Muscle of leg (tissue), 11 donors: ENCODE results near the gene CEP120. TPM values are rescaled to one million over a fixed set of nuclear protein-coding genes. Genes with fewer than 3 reads are reported as not detected.

Source experiments
- DNase-seq: peaks from one replicate; pipeline ENCODE4 v3.0.0; 2013
- H3K27ac ChIP-seq: one replicate; pipeline ENCODE4 v1.5.1; 2013; ENCODE audit warnings: mild to moderate bottlenecking, low read length, control low read depth
- H3K27me3 ChIP-seq: one replicate; pipeline ENCODE4 v1.6.1; 2013; ENCODE audit warnings: low read length; ENCODE audit not compliant: control insufficient read depth, insufficient read depth
- H3K36me3 ChIP-seq: one replicate; pipeline ENCODE4 v1.6.1; 2013; ENCODE audit warnings: low read length; ENCODE audit not compliant: control insufficient read depth, insufficient read depth
- H3K4me1 ChIP-seq: one replicate; pipeline ENCODE4 v1.6.1; 2013; ENCODE audit warnings: low read length; ENCODE audit not compliant: control insufficient read depth, insufficient read depth
- H3K4me3 ChIP-seq: one replicate; pipeline ENCODE4 v1.5.1; 2013; ENCODE audit warnings: low read length, control low read depth
- H3K9me3 ChIP-seq: replicated peaks from 2 replicates; pipeline ENCODE4 v1.6.1; 2013; ENCODE audit warnings: low read depth, low read length; ENCODE audit not compliant: control insufficient read depth
- WGBS: methylation state at CpG from one replicate; pipeline ENCODE4 v1.1.5; 2013; ENCODE audit warnings: missing lambda C conversion rate; ENCODE audit not compliant: insufficient coverage; 5-methylcytosine and 5-hydroxymethylcytosine counted together
- polyA plus RNA-seq, 8 donors: library from polyadenylated mRNA; unstranded; fragments of 120-200 nt; gene quantifications; one replicate each; pipeline versions ENCODE4 v1.2.1 to v1.2.3, GENCODE V29; 2013; ENCODE audit warnings: inconsistent platforms in 1 of 8, low replicate concordance in 1 of 8; ENCODE audit not compliant: insufficient read length in 8 of 8, insufficient read depth in 1 of 8
- total RNA-seq: library from RNA; stranded (reverse); fragments of 120-200 nt; gene quantifications from one replicate; pipeline ENCODE4 v1.2.4, GENCODE V29; 2013

The CEP120 gene
- total and polyA plus RNA-seq, 9 donors, result 7.9 to 14.9 (median 12.1) TPM

- Histone ChIP-seq H3K4me3 (no peak overlapping the region), H3K27ac (no peak overlapping the region), H3K4me1 (no peaks in the 10 kb centered on the region), H3K27me3 (no peaks in the 10 kb centered on the region), H3K36me3 (no peaks in the 10 kb centered on the region), H3K9me3 (no peaks in the 10 kb centered on the region)
- WGBS, result no CpG with 5 or more reads among the region's 1 CpG
- no peak for DNase-seq
Measured at GRCh38 chr5:123454259-123454911, 31.2 kb upstream of the CEP120 start.

DNA sequence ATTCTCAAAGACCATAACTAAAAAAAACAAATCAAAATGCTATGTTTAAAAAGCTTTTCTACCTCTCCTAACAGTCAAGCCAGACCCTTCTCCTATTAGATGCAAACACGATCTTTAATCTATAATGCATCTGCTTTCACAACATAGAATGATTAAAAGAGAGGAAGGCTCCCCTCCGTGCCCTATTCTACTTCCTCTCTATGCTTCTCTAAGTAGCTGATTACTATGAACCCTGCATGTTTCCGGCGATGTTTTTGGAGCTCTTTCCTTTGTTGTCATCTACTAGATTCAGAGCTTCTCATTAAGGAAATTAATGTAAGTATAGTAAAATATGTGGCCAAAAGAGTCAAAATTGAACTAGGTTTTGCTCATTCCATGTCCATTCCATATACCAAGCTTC lies 29.2 kb upstream of the CEP120 start:
- WGBS, result no CpG with 5 or more reads among the region's 4 CpGs

DNA sequence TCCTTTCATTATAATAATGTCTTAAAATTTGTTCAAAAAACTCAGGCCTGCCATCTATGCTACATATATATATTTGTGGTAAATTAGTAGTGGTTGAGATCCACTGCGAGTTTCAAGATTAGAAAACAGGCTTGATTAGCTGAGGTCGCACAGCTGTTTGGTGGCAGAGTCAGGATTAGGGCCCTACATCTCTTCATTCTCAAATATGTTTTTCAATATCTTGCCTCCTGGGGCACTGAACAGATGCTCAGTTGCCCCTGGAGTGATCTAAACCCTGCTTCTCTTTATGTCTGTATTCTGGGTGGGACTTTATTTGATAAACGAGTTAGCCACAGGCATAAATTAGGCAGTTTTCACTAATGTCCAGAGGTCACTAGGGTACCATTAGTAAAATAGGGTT lies 27.8 kb upstream of the CEP120 start:
- Histone ChIP-seq H3K36me3 (no peaks in the 10 kb centered on the region), H3K9me3 (no peaks in the 10 kb centered on the region), H3K27me3 (no peaks in the 10 kb centered on the region), H3K4me1 (no peaks in the 10 kb centered on the region), H3K4me3 (no peak overlapping the region), H3K27ac (no peak overlapping the region)
- DNase-seq, result no peak
- no CpG with 5 or more reads among the region's 3 CpGs for WGBS

More for the DNA sequence above, 29.2 kb upstream of the CEP120 start:
- Histone ChIP-seq H3K9me3 (no peaks in the 10 kb centered on the region), H3K4me1 (no peaks in the 10 kb centered on the region), H3K4me3 (no peak overlapping the region), H3K27me3 (no peaks in the 10 kb centered on the region), H3K36me3 (no peaks in the 10 kb centered on the region), H3K27ac (no peak overlapping the region)
- DNase-seq, result no peak

- DNase-seq, result peak; percentile 54
- no peaks in the 10 kb centered on the region for H3K4me1 ChIP-seq
- H3K9me3 ChIP-seq, result no peaks in the 10 kb centered on the region
- H3K4me3 ChIP-seq, result no peak overlapping the region
- H3K27me3 ChIP-seq, result no peaks in the 10 kb centered on the region
- no peaks in the 10 kb centered on the region for H3K36me3 ChIP-seq
- no peak overlapping the region for H3K27ac ChIP-seq
Measured at GRCh38 chr5:123450640-123451039, 27.4 kb upstream of the CEP120 start.

DNA sequence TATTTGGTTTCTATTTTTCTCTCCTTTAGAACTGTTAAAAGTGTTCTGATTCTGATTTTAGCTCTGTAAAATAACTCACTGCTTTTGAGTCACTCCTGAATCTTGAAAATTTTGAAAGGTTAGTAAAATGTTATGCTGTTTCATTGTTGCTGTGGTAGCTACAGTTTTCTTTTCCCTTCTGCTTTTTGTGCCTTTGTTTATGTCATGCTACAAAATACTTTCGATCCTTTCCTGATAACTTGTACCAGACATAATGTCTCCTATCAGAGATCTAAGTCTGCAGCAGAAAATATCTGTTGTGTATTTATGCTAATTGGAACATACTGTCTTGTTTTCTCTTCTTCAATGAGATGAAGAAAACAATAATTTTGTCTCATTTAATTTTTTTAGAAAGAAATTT lies 26.9 kb upstream of the CEP120 start:
- DNase-seq, result no peak

DNA sequence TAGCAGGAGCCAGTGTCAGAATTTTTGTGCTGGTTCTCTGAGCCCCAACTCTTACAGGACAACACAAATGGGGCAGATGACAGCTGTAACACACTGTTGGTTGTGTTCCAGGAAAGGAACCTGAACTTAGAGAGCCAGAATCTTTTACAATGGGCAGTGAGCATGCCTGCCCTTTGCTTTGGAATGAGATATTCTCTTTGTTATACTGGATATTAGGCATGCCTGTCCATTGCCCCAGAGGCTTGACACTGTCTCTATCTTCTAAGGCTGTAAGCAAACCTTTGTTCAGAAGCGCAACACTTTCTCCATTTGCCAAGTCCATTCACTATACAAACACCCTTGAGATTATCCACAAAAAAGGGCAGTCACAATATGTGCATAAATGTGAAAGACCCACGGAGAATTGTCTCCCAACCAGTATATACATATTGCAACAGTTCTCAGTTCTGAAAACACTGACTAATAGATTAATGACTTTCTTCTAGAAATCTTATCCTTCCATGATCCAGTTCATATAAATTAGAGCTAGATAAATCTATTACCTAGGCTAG lies 26.3 kb upstream of the CEP120 start:
- DNase-seq, result no peak

More for the DNA sequence above, 26.9 kb upstream of the CEP120 start:
- no CpG with 5 or more reads among the region's 1 CpG for WGBS
- no peaks in the 10 kb centered on the region for H3K36me3 ChIP-seq
- no peaks in the 10 kb centered on the region for H3K4me1 ChIP-seq
- H3K27ac ChIP-seq, result no peak overlapping the region
- no peaks in the 10 kb centered on the region for H3K27me3 ChIP-seq
- no peaks in the 10 kb centered on the region for H3K9me3 ChIP-seq
- no peak overlapping the region for H3K4me3 ChIP-seq

DNA sequence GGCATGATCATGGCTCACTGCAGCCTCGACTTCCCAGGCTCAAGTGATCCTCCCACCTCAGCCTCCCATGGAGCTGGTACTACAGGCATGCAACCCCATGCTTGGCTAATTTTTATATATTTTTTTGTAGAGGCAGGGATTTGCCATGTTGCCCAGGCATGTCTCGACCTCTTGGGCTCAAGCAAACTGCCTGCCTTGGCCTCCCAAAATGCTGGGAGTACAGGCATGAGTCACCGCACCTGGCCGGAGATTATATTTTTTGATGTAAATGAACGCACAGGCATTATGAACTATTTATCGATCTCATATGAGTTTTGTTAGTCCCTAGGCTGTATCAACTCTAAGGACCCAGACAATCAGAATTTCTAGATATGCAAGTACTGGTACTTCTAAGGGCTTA lies 25.5 kb upstream of the CEP120 start:
- no peak overlapping the region for H3K4me3 ChIP-seq
- 88% methylated on average over 1 of the region's 6 CpGs for WGBS
- no peak for DNase-seq
- H3K4me1 ChIP-seq, result no peaks in the 10 kb centered on the region
- no peaks in the 10 kb centered on the region for H3K36me3 ChIP-seq
- H3K27me3 ChIP-seq, result no peaks in the 10 kb centered on the region
- no peak overlapping the region for H3K27ac ChIP-seq
- H3K9me3 ChIP-seq, result no peaks in the 10 kb centered on the region

More for the DNA sequence above, 26.3 kb upstream of the CEP120 start:
- H3K9me3 ChIP-seq, result no peaks in the 10 kb centered on the region
- H3K4me3 ChIP-seq, result no peak overlapping the region
- WGBS, result 100% methylated on average over 1 of the region's 2 CpGs
- no peaks in the 10 kb centered on the region for H3K27me3 ChIP-seq
- no peaks in the 10 kb centered on the region for H3K36me3 ChIP-seq
- no peaks in the 10 kb centered on the region for H3K4me1 ChIP-seq
- H3K27ac ChIP-seq, result no peak overlapping the region

- no peak overlapping the region for H3K4me3 ChIP-seq
- no peaks in the 10 kb centered on the region for H3K27me3 ChIP-seq
- no peak overlapping the region for H3K27ac ChIP-seq
- H3K4me1 ChIP-seq, result no peaks in the 10 kb centered on the region
- DNase-seq, result no peak
- no CpG with 5 or more reads among the region's 3 CpGs for WGBS
- no peaks in the 10 kb centered on the region for H3K36me3 ChIP-seq
- H3K9me3 ChIP-seq, result no peaks in the 10 kb centered on the region
Measured at GRCh38 chr5:123448017-123448617, 24.9 kb upstream of the CEP120 start.

- no peaks in the 10 kb centered on the region for H3K27me3 ChIP-seq
- H3K4me3 ChIP-seq, result no peak overlapping the region
- no peak for DNase-seq
- no peaks in the 10 kb centered on the region for H3K4me1 ChIP-seq
- no CpG with 5 or more reads among the region's 3 CpGs for WGBS
- no peak overlapping the region for H3K27ac ChIP-seq
- H3K9me3 ChIP-seq, result no peaks in the 10 kb centered on the region
- no peaks in the 10 kb centered on the region for H3K36me3 ChIP-seq
Measured at GRCh38 chr5:123444016-123444415, 20.8 kb upstream of the CEP120 start.

GRCh38 chr5:123441408-123441807 lies 18.2 kb upstream of the CEP120 start:
- Histone ChIP-seq H3K27me3 (no peaks in the 10 kb centered on the region), H3K4me1 (no peaks in the 10 kb centered on the region), H3K4me3 (no peak overlapping the region), H3K36me3 (no peaks in the 10 kb centered on the region), H3K27ac (no peak overlapping the region), H3K9me3 (no peaks in the 10 kb centered on the region)
- WGBS, result no CpG with 5 or more reads among the region's 1 CpG
- no peak for DNase-seq
